Mesenchymal stem cell (in vitro differentiated cells and primary cell): ENCODE data around the gene SRSF1.

Experiments used
- DNase-seq: peaks from one replicate; pipeline ENCODE4 v3.0.0-alpha.2; 2013
- H2AFZ ChIP-seq: one replicate; pipeline ENCODE4 v1.6.1; 2013; ENCODE audit warnings: low read depth, mild to moderate bottlenecking, control low read depth, inconsistent platforms, low read length, moderate library complexity
- H2AK5ac ChIP-seq: 2 replicates; pipeline ENCODE4 v1.6.1; 2013; ENCODE audit warnings: low read length, moderate library complexity, mild to moderate bottlenecking, inconsistent platforms; ENCODE audit not compliant: severe bottlenecking
- H2BK120ac ChIP-seq: one replicate; pipeline ENCODE4 v1.6.1; 2013; ENCODE audit warnings: low read depth, mild to moderate bottlenecking, inconsistent platforms, low read length, moderate library complexity
- H2BK12ac ChIP-seq, 2 experiments: one replicate each; pipeline ENCODE4 v1.6.1; 2013; ENCODE audit warnings: inconsistent platforms in 2 of 2, low read length in 2 of 2, mild to moderate bottlenecking in 2 of 2, moderate library complexity in 2 of 2, control low read depth in 1 of 2
- H2BK15ac ChIP-seq: one replicate; pipeline ENCODE4 v1.6.1; 2013; ENCODE audit warnings: mild to moderate bottlenecking, low read depth, inconsistent platforms; ENCODE audit not compliant: poor library complexity, severe bottlenecking
- H2BK5ac ChIP-seq: 2 replicates; pipeline ENCODE4 v1.6.1; 2013; ENCODE audit warnings: low read depth, mild to moderate bottlenecking, low read length, control low read depth, inconsistent platforms; ENCODE audit not compliant: poor library complexity, severe bottlenecking
- H3K14ac ChIP-seq, 2 experiments: one replicate each; pipeline ENCODE4 v1.6.1; 2013; ENCODE audit warnings: inconsistent platforms in 2 of 2, low read length in 2 of 2, control low read depth in 1 of 2, mild to moderate bottlenecking in 1 of 2, moderate library complexity in 1 of 2
- H3K18ac ChIP-seq, 2 experiments: one replicate each; pipeline ENCODE4 v1.6.1; 2013; ENCODE audit warnings: inconsistent platforms in 2 of 2, low read length in 2 of 2, control low read depth in 1 of 2, low read depth in 1 of 2, mild to moderate bottlenecking in 1 of 2
- H3K23ac ChIP-seq, 2 experiments: one replicate each; pipeline ENCODE4 v1.6.1; 2013; ENCODE audit warnings: inconsistent platforms in 2 of 2, low read length in 2 of 2, mild to moderate bottlenecking in 2 of 2, moderate library complexity in 2 of 2, control low read depth in 1 of 2
- H3K27ac ChIP-seq: 2 replicates; pipeline ENCODE4 v1.5.1; 2013; ENCODE audit warnings: mild to moderate bottlenecking, moderate library complexity, low read length, control low read depth, inconsistent platforms; ENCODE audit not compliant: poor library complexity, severe bottlenecking
- H3K27me3 ChIP-seq, 2 experiments: 2 replicates each; pipeline versions ENCODE4 v1.6.1 to v1.7.0; 2013; ENCODE audit warnings: low read length in 2 of 2, mild to moderate bottlenecking in 2 of 2, moderate library complexity in 2 of 2, control low read depth in 1 of 2, inconsistent platforms in 1 of 2; ENCODE audit not compliant: control insufficient read depth in 1 of 2, insufficient read depth in 1 of 2
- H3K36me3 ChIP-seq, 2 experiments: 2 replicates each; pipeline versions ENCODE4 v1.6.1 to v1.7.0; 2013; ENCODE audit warnings: low read length in 2 of 2, control low read depth in 1 of 2, inconsistent platforms in 1 of 2, low read depth in 1 of 2, mild to moderate bottlenecking in 1 of 2; ENCODE audit not compliant: insufficient read depth in 2 of 2, control insufficient read depth in 1 of 2
- H3K4ac ChIP-seq, 2 experiments: one replicate each; pipeline ENCODE4 v1.6.1; 2013; ENCODE audit warnings: inconsistent platforms in 2 of 2, low read length in 2 of 2, mild to moderate bottlenecking in 2 of 2, moderate library complexity in 2 of 2, control low read depth in 1 of 2, low read depth in 1 of 2
- H3K4me1 ChIP-seq: 2 replicates; pipeline ENCODE4 v1.6.1; 2013; ENCODE audit warnings: low read depth, low read length, control low read depth; ENCODE audit not compliant: control insufficient read depth, insufficient read depth
- H3K4me2 ChIP-seq: 2 replicates; pipeline ENCODE4 v1.6.1; 2013; ENCODE audit warnings: low read length, mild to moderate bottlenecking, inconsistent platforms; ENCODE audit not compliant: poor library complexity, severe bottlenecking
- H3K4me3 ChIP-seq, 2 experiments: 2 replicates each; pipeline versions ENCODE4 v1.5.1 to v1.7.0; 2013; ENCODE audit warnings: low read length in 2 of 2, mild to moderate bottlenecking in 2 of 2, control low read depth in 1 of 2, low read depth in 1 of 2; ENCODE audit not compliant: insufficient read depth in 1 of 2
- H3K79me1 ChIP-seq: replicated peaks from 2 replicates; pipeline ENCODE4 v1.6.1; 2013; ENCODE audit warnings: mild to moderate bottlenecking, control low read depth, low read length, inconsistent platforms; ENCODE audit not compliant: poor library complexity, severe bottlenecking
- H3K9ac ChIP-seq: 2 replicates; pipeline ENCODE4 v1.7.0; 2013; ENCODE audit warnings: mild to moderate bottlenecking, low read length, moderate library complexity
- H3K9me3 ChIP-seq: 2 replicates; pipeline ENCODE4 v1.7.0; 2013; ENCODE audit warnings: mild to moderate bottlenecking, low read length; ENCODE audit not compliant: control insufficient read depth
- H4K8ac ChIP-seq: one replicate; pipeline ENCODE4 v1.6.1; 2013; ENCODE audit warnings: inconsistent platforms, mild to moderate bottlenecking, low read length, moderate library complexity
- H4K91ac ChIP-seq: one replicate; pipeline ENCODE4 v1.6.1; 2013; ENCODE audit warnings: mild to moderate bottlenecking, low read length, inconsistent platforms
- WGBS: methylation state at CpG from one replicate; pipeline ENCODE4 v1.1.7; 2013; ENCODE audit warnings: mixed read lengths; 5-methylcytosine and 5-hydroxymethylcytosine counted together

Gene SRSF1

GRCh38 chr17:58052945-58053715 is 46.1 kb upstream of the SRSF1 start:
- 76% methylated on average over 8 of the region's 8 CpGs for WGBS

GRCh38 chr17:58052407-58052806 is 45.4 kb upstream of the SRSF1 start:
- Histone ChIP-seq H4K8ac (no peak overlapping the region), H3K18ac (no peak overlapping the region), H3K4ac (no peak overlapping the region), H3K9ac (no peak overlapping the region), H2BK12ac (no peak overlapping the region), H3K14ac (no peak overlapping the region), H3K4me3 (no peak overlapping the region), H3K36me3 (no peaks in the 10 kb centered on the region), H3K79me1 (no peaks in the 10 kb centered on the region), H2AK5ac (no peak overlapping the region), H2AFZ (no peak overlapping the region), H2BK120ac (no peak overlapping the region), H3K23ac (no peak overlapping the region), H2BK5ac (no peak overlapping the region), H3K27ac (no peak overlapping the region), H3K9me3 (no peaks in the 10 kb centered on the region), H4K91ac (no peak overlapping the region), H3K4me1 (no peaks in the 10 kb centered on the region), H3K4me2 (no peak overlapping the region), H2BK15ac (no peak overlapping the region), H3K27me3 (peaks cover 32 to 36% of the 10 kb centered on the region in 2 experiments)
- no CpG with 5 or more reads among the region's 1 CpG for WGBS
- DNase-seq = no peak

More at GRCh38 chr17:58052945-58053715, 46.1 kb upstream of the SRSF1 start:
- Histone ChIP-seq H3K9me3 (no peaks in the 10 kb centered on the region), H3K27me3 (peaks cover 30 to 43% of the 10 kb centered on the region in 2 experiments), H3K18ac (no peak overlapping the region), H3K4me3 (no peak overlapping the region), H3K9ac (no peak overlapping the region), H2BK120ac (no peak overlapping the region), H3K23ac (no peak overlapping the region), H3K27ac (no peak overlapping the region), H2BK5ac (no peak overlapping the region), H2BK15ac (no peak overlapping the region), H2AFZ (no peak overlapping the region), H3K14ac (no peak overlapping the region), H4K91ac (no peak overlapping the region), H4K8ac (no peak overlapping the region), H3K4ac (no peak overlapping the region), H3K4me2 (no peak overlapping the region), H3K79me1 (no peaks in the 10 kb centered on the region), H2AK5ac (no peak overlapping the region), H2BK12ac (no peak overlapping the region), H3K4me1 (no peaks in the 10 kb centered on the region), H3K36me3 (no peaks in the 10 kb centered on the region)
- no peak for DNase-seq

GRCh38 chr17:58051468-58051867 is 44.4 kb upstream of the SRSF1 start:
- Histone ChIP-seq H3K27me3 (peaks cover 27 to 37% of the 10 kb centered on the region in 2 experiments), H3K18ac (no peak overlapping the region), H3K9ac (no peak overlapping the region), H2BK12ac (no peak overlapping the region), H4K91ac (no peak overlapping the region), H2BK5ac (no peak overlapping the region), H3K4me2 (no peak overlapping the region), H3K27ac (no peak overlapping the region), H3K4me3 (no peak overlapping the region), H3K23ac (no peak overlapping the region), H2AFZ (no peak overlapping the region), H2AK5ac (no peak overlapping the region), H3K9me3 (no peaks in the 10 kb centered on the region), H3K79me1 (no peaks in the 10 kb centered on the region), H3K4ac (no peak overlapping the region), H4K8ac (no peak overlapping the region), H2BK120ac (no peak overlapping the region), H3K36me3 (no peaks in the 10 kb centered on the region), H3K4me1 (no peaks in the 10 kb centered on the region), H3K14ac (no peak overlapping the region), H2BK15ac (no peak overlapping the region)
- WGBS = 80% methylated on average over 1 of the region's 1 CpG
- DNase-seq = no peak

GRCh38 chr17:58050966-58051365 is 43.9 kb upstream of the SRSF1 start:
- Histone ChIP-seq H4K91ac (no peak overlapping the region), H3K4me2 (no peak overlapping the region), H3K14ac (no peak overlapping the region), H2BK15ac (no peak overlapping the region), H3K27me3 (peaks cover 27 to 40% of the 10 kb centered on the region in 2 experiments), H3K18ac (no peak overlapping the region), H4K8ac (no peak overlapping the region), H2BK12ac (no peak overlapping the region), H2AK5ac (no peak overlapping the region), H2BK120ac (no peak overlapping the region), H3K4ac (no peak overlapping the region), H3K9me3 (no peaks in the 10 kb centered on the region), H3K4me1 (no peaks in the 10 kb centered on the region), H2AFZ (no peak overlapping the region), H3K79me1 (no peaks in the 10 kb centered on the region), H2BK5ac (no peak overlapping the region), H3K23ac (no peak overlapping the region), H3K36me3 (no peaks in the 10 kb centered on the region), H3K4me3 (no peak overlapping the region), H3K9ac (no peak overlapping the region), H3K27ac (no peak overlapping the region)
- 97% methylated on average over 2 of the region's 2 CpGs for WGBS
- DNase-seq = no peak
